SK-N-SH (cell line): ENCODE data around the gene MET. TPM values are rescaled to one million over a fixed set of nuclear protein-coding genes. Genes with fewer than 3 reads are reported as not detected.

Source experiments
- CTCF ChIA-PET: fragments of 300-600, 350-600 bp; formaldehyde crosslinking; extraction: SDS; loops from one replicate; lab custom pipeline; 2021; lab: Yijun Ruan, JAX
- POLR2A ChIA-PET: fragments of 350-600 bp; sonication (Branson Sonifier 250); formaldehyde crosslinking; extraction: SDS; loops from one replicate; lab custom pipeline; 2020; ENCODE audit warnings: antibody characterized with exemption, inconsistent platforms; lab: Yijun Ruan, JAX
- DNase-seq: peaks from one replicate; pipeline ENCODE4 v3.0.0; 2012
- H2AFZ ChIP-seq: fragments of 200-600 bp; sonication (generic); 2 replicates; pipeline ENCODE4 v1.8.1; 2016; ENCODE audit warnings: antibody characterized with exemption, mild to moderate bottlenecking, low read depth
- H3F3A ChIP-seq: fragments of 200-600 bp; sonication (generic); replicated peaks from 2 replicates; pipeline ENCODE3; 2016; ENCODE audit warnings: antibody characterized with exemption, mild to moderate bottlenecking; ENCODE audit not compliant: insufficient read depth
- H3K27ac ChIP-seq, 2 experiments: fragments of 200-500 bp in 1 of 2; fragments of 200-600 bp in 1 of 2; sonication (Bioruptor generic) in 1 of 2; sonication (generic), shearing (Covaris generic) in 1 of 2; 2 replicates each; pipeline versions ENCODE4 v1.5.1 to v1.6.1; 2014 to 2016; ENCODE audit warnings: low read depth in 2 of 2, inconsistent platforms in 1 of 2, low read length in 1 of 2, mild to moderate bottlenecking in 1 of 2, mixed read lengths in 1 of 2
- H3K27me3 ChIP-seq: fragments of 200-600 bp; sonication (generic), shearing (Covaris generic); 2 replicates; pipeline ENCODE4 v1.6.1; 2016; ENCODE audit warnings: mixed run types; ENCODE audit not compliant: insufficient read depth
- H3K36me3 ChIP-seq, 2 experiments: fragments of 200-500 bp in 1 of 2; fragments of 200-600 bp in 1 of 2; sonication (Bioruptor generic) in 1 of 2; sonication (generic) in 1 of 2; replicated peaks in 1 of 2; 2 replicates each; pipeline versions ENCODE3 to v1.5.1; 2014 to 2016; ENCODE audit warnings: low read length in 1 of 2, mild to moderate bottlenecking in 1 of 2; ENCODE audit not compliant: insufficient read depth in 2 of 2, control insufficient read depth in 1 of 2
- H3K4me1 ChIP-seq, 2 experiments: fragments of 200-500 bp in 1 of 2; fragments of 200-600 bp in 1 of 2; sonication (Bioruptor generic) in 1 of 2; sonication (generic), shearing (Covaris generic) in 1 of 2; 2 replicates each; pipeline versions ENCODE4 v1.5.1 to v1.6.1; 2014 to 2016; ENCODE audit warnings: low read depth in 1 of 2, low read length in 1 of 2, mixed run types in 1 of 2; ENCODE audit not compliant: insufficient read depth in 2 of 2, control insufficient read depth in 1 of 2
- H3K4me2 ChIP-seq: fragments of 200-600 bp; sonication (generic), shearing (Covaris generic); 2 replicates; pipeline ENCODE4 v1.6.1; 2017; ENCODE audit warnings: mixed run types
- H3K4me3 ChIP-seq, 2 experiments: fragments of 200-500 bp in 1 of 2; fragments of 200-600 bp in 1 of 2; sonication (Bioruptor generic) in 1 of 2; sonication (generic), shearing (Covaris generic) in 1 of 2; 2 replicates each; pipeline versions ENCODE4 v1.5.1 to v1.8.1; 2014 to 2016; ENCODE audit warnings: low read depth in 2 of 2, inconsistent platforms in 1 of 2, low read length in 1 of 2, mild to moderate bottlenecking in 1 of 2, mixed read lengths in 1 of 2, moderate library complexity in 1 of 2
- H3K79me2 ChIP-seq: fragments of 200-600 bp; sonication (generic); 2 replicates; pipeline ENCODE4 v1.8.1; 2017; ENCODE audit warnings: mild to moderate bottlenecking; ENCODE audit not compliant: insufficient read depth
- H3K9ac ChIP-seq: fragments of 200-600 bp; sonication (generic); 2 replicates; pipeline ENCODE4 v1.6.1; 2017; ENCODE audit warnings: mixed run types
- H3K9me2 ChIP-seq: fragments of 200-600 bp; sonication (generic); 2 replicates; pipeline ENCODE4 v1.6.1; 2017; ENCODE audit warnings: mixed run types
- H3K9me3 ChIP-seq: fragments of 200-600 bp; sonication (generic); 2 replicates; pipeline ENCODE4 v1.6.1; 2017; ENCODE audit warnings: mixed run types, mild to moderate bottlenecking, moderate library complexity
- H4K20me1 ChIP-seq: fragments of 200-600 bp; sonication (generic); 2 replicates; pipeline ENCODE4 v1.6.1; 2017; ENCODE audit warnings: mild to moderate bottlenecking, mixed run types; ENCODE audit not compliant: insufficient read depth
- ELF1 ChIP-seq: IDR thresholded peaks from 2 replicates; pipeline ENCODE4 v1.4.0; 2012
- EP300 ChIP-seq, 2 experiments: IDR thresholded peaks; 2 replicates each; pipeline versions ENCODE4 v1.4.0 to v1.6.1; 2012; ENCODE audit warnings: borderline replicate concordance in 1 of 2, low read depth in 1 of 2, low read length in 1 of 2
- FOSL2 ChIP-seq: IDR thresholded peaks from 2 replicates; pipeline ENCODE4 v1.4.0; 2012; ENCODE audit warnings: low read depth, mild to moderate bottlenecking, moderate library complexity, borderline replicate concordance
- FOXM1 ChIP-seq: IDR thresholded peaks from 2 replicates; pipeline ENCODE4 v1.4.0; 2012; ENCODE audit warnings: low read depth, mild to moderate bottlenecking
- JUND ChIP-seq: IDR thresholded peaks from 2 replicates; pipeline ENCODE4 v1.4.0; 2012
- NFIC ChIP-seq: IDR thresholded peaks from 2 replicates; pipeline ENCODE4 v1.4.0; 2012; ENCODE audit warnings: borderline replicate concordance
- NRF1 ChIP-seq: IDR thresholded peaks from 2 replicates; pipeline ENCODE4 v1.6.1; 2012; ENCODE audit warnings: low read depth, mild to moderate bottlenecking, low read length
- RAD21 ChIP-seq: IDR thresholded peaks from 2 replicates; pipeline ENCODE4 v1.6.1; 2012; ENCODE audit warnings: mild to moderate bottlenecking, low read length
- RFX5 ChIP-seq: IDR thresholded peaks from 2 replicates; pipeline ENCODE4 v1.6.1; 2012; ENCODE audit warnings: mild to moderate bottlenecking, improper control_type of control experiment, low read length
- RXRA ChIP-seq: IDR thresholded peaks from 2 replicates; pipeline ENCODE4 v1.4.0; 2012; ENCODE audit warnings: low read depth, mild to moderate bottlenecking, borderline replicate concordance
- SMC3 ChIP-seq: IDR thresholded peaks from 2 replicates; pipeline ENCODE4 v1.6.1; 2012; ENCODE audit warnings: low read depth, low read length, improper control_type of control experiment
- TAF1 ChIP-seq: IDR thresholded peaks from 2 replicates; pipeline ENCODE4 v1.6.1; 2012; ENCODE audit warnings: low read depth, mild to moderate bottlenecking, low read length, moderate library complexity, borderline replicate concordance
- TCF12 ChIP-seq: IDR thresholded peaks from 2 replicates; pipeline ENCODE4 v1.4.0; 2012
- WGBS: methylation state at CpG from one replicate; pipeline ENCODE4 v1.1.6; 2017; ENCODE audit warnings: low lambda C conversion rate; 5-methylcytosine and 5-hydroxymethylcytosine counted together
- polyA plus RNA-seq, 3 experiments: library from polyadenylated mRNA; depleted of rRNA; stranded (reverse); fragments of >200 nt; gene quantifications; 2 replicates each; pipeline ENCODE4 v1.2.3, GENCODE V29; 2012

Gene MET
- polyA plus RNA-seq, 1 of the 3 experiments (the other 2 are of a cell fraction): 38.7 TPM

GRCh38 chr7:116829493-116829892, 157.5 kb downstream of the MET start:
- Histone ChIP-seq H2AFZ (no peak overlapping the region), H3K4me1 (no peaks in the 10 kb centered on the region; a peak in 1 of 4 replicates), H4K20me1 (no peaks in the 10 kb centered on the region), H3K79me2 (no peaks in the 10 kb centered on the region), H3K36me3 (no peaks in the 10 kb centered on the region), H3K9me3 (no peaks in the 10 kb centered on the region), H3K9ac (no peak overlapping the region), H3K9me2 (no peaks in the 10 kb centered on the region), H3K27me3 (peaks cover 9% of the 10 kb centered on the region; the same call in 1 of the 2 replicates), H3K27ac (no peak overlapping the region), H3F3A (no peaks in the 10 kb centered on the region), H3K4me2 (no peak overlapping the region), H3K4me3 (no peak overlapping the region)
- ChIA-PET CTCF (interaction anchor here (1.4 kb wide), 1 partner anchor 20 kb away, joined by 6 read pairs; no protein-coding TSS in a partner anchor), POLR2A (no interaction called here)
- DNase-seq: no peak
- TF ChIP-seq SMC3: no peak
- no peak for TF ChIP-seq TCF12
- TF ChIP-seq RAD21: no peak
- no peak for TF ChIP-seq RXRA
- no peak for TF ChIP-seq RFX5
- no peak for TF ChIP-seq EP300 (IDR thresholded peaks at IDR 0.05; ENCODE audit: borderline replicate concordance in 1 of 2, low read depth in 1 of 2, low read length in 1 of 2)
- TF ChIP-seq FOXM1: no peak

- ChIA-PET CTCF (interaction anchor here (1.6 kb wide), 1 partner anchor 22 kb away, joined by 6 read pairs; no protein-coding TSS in a partner anchor), POLR2A (no interaction called here)
- no peak overlapping the region for H3K4me3 ChIP-seq
- no peaks in the 10 kb centered on the region for H3K9me2 ChIP-seq
- no peak overlapping the region for H3K4me2 ChIP-seq
- WGBS: 22% methylated on average over 2 of the region's 2 CpGs
- no peak overlapping the region for H3K9ac ChIP-seq
- no peaks in the 10 kb centered on the region for H3F3A ChIP-seq
- H3K9me3 ChIP-seq: no peaks in the 10 kb centered on the region
- no peaks in the 10 kb centered on the region for H4K20me1 ChIP-seq
- DNase-seq: no peak
- H3K27ac ChIP-seq: no peak overlapping the region
- TF ChIP-seq ELF1 (no peak), JUND (no peak), NFIC (no peak), EP300 (IDR thresholded peaks at IDR 0.05; ENCODE audit: borderline replicate concordance in 1 of 2, low read depth in 1 of 2, low read length in 1 of 2) (no peak), TAF1 (no peak), FOXM1 (no peak), RFX5 (no peak), NRF1 (no peak), FOSL2 (no peak)
- no peak overlapping the region for H2AFZ ChIP-seq
- H3K4me1 ChIP-seq: peaks cover 0 to 3% of the 10 kb centered on the region in 2 experiments; a peak in 2 of 4 replicates
- H3K27me3 ChIP-seq: peaks cover 9% of the 10 kb centered on the region; the same call in 1 of the 2 replicates
- H3K79me2 ChIP-seq: no peaks in the 10 kb centered on the region
- no peaks in the 10 kb centered on the region for H3K36me3 ChIP-seq
Measured at GRCh38 chr7:116832692-116833091, 160.7 kb downstream of the MET start.
